IMR-90 (cell line): ENCODE data around the gene PRSS38. TPM values are rescaled to one million over a fixed set of nuclear protein-coding genes. Genes with fewer than 3 reads are reported as not detected.

Source experiments
- ATAC-seq: fragments of 200-7000 bp; cut with Tn5 transposase; 2 replicates; pipeline ENCODE4 v1.9.1; 2020; ENCODE audit warnings: low read depth, mild to moderate bottlenecking, moderate library complexity
- BruUV-seq: library from RNA; stranded (reverse); fragments of 400-500 nt; replicated peaks from 2 replicates; lab custom pipeline; 2021; lab: Mats Ljungman, UMichigan
- CTCF ChIA-PET: fragments of 300-600 bp; formaldehyde crosslinking; extraction: SDS; loops from one replicate; lab custom pipeline; 2021; ENCODE audit warnings: antibody characterized with exemption; lab: Yijun Ruan, JAX
- POLR2A ChIA-PET: fragments of 300-600 bp; sonication (Branson Sonifier 250); formaldehyde crosslinking; loops from one replicate; lab custom pipeline; 2022; ENCODE audit warnings: antibody characterized with exemption; ENCODE audit not compliant: unreplicated experiment; lab: Charles Lee
- DNase-seq: peaks from one replicate; pipeline ENCODE4 v3.0.0; 2013
- H2AFZ ChIP-seq: replicated peaks from 2 replicates; pipeline ENCODE3; 2013; ENCODE audit warnings: low read length, mild to moderate bottlenecking; ENCODE audit not compliant: poor library complexity
- H2AK5ac ChIP-seq: 2 replicates; pipeline ENCODE4 v1.6.1; 2013; ENCODE audit warnings: low read depth, low read length, inconsistent platforms
- H2AK9ac ChIP-seq: replicated peaks from 2 replicates; pipeline ENCODE3; 2013; ENCODE audit warnings: mild to moderate bottlenecking, low read depth, low read length, moderate library complexity; ENCODE audit not compliant: poor library complexity
- H2BK120ac ChIP-seq: 2 replicates; pipeline ENCODE4 v1.6.1; 2013; ENCODE audit warnings: low read depth, low read length, inconsistent platforms
- H2BK15ac ChIP-seq: 3 replicates; pipeline ENCODE4 v1.6.1; 2013; ENCODE audit warnings: low read depth, low read length, inconsistent platforms
- H2BK20ac ChIP-seq: 2 replicates; pipeline ENCODE4 v1.6.1; 2013; ENCODE audit warnings: low read depth, mild to moderate bottlenecking, inconsistent platforms, low read length, moderate library complexity
- H2BK5ac ChIP-seq: 2 replicates; pipeline ENCODE4 v1.6.1; 2013; ENCODE audit warnings: mild to moderate bottlenecking, low read depth, low read length, inconsistent platforms; ENCODE audit not compliant: poor library complexity, severe bottlenecking
- H3K14ac ChIP-seq: replicated peaks from 2 replicates; pipeline ENCODE4 v1.6.1; 2013; ENCODE audit warnings: low read depth, low read length, inconsistent platforms
- H3K18ac ChIP-seq: 2 replicates; pipeline ENCODE4 v1.6.1; 2013; ENCODE audit warnings: low read depth, low read length, control low read depth
- H3K23ac ChIP-seq: 2 replicates; pipeline ENCODE4 v1.6.1; 2013; ENCODE audit warnings: low read depth, low read length, inconsistent platforms
- H3K27ac ChIP-seq: 2 replicates; pipeline ENCODE4 v1.5.1; 2013; ENCODE audit warnings: mild to moderate bottlenecking, control low read depth, low read length; ENCODE audit not compliant: insufficient read depth
- H3K27me3 ChIP-seq: 2 replicates; pipeline ENCODE4 v1.6.1; 2013; ENCODE audit warnings: low read length; ENCODE audit not compliant: control insufficient read depth, insufficient read depth
- H3K36me3 ChIP-seq: 2 replicates; pipeline ENCODE4 v1.6.1; 2013; ENCODE audit warnings: low read length, mixed read lengths; ENCODE audit not compliant: control insufficient read depth, insufficient read depth
- H3K4ac ChIP-seq: 2 replicates; pipeline ENCODE4 v1.6.1; 2013; ENCODE audit warnings: low read depth, low read length, inconsistent platforms
- H3K4me1 ChIP-seq: 2 replicates; pipeline ENCODE4 v1.6.1; 2013; ENCODE audit warnings: low read length, mixed read lengths; ENCODE audit not compliant: control insufficient read depth, insufficient read depth
- H3K4me2 ChIP-seq: 2 replicates; pipeline ENCODE4 v1.6.1; 2013; ENCODE audit warnings: low read depth, mild to moderate bottlenecking, control low read depth, low read length, moderate library complexity
- H3K4me3 ChIP-seq: 2 replicates; pipeline ENCODE4 v1.5.1; 2013; ENCODE audit warnings: low read depth, mild to moderate bottlenecking, control low read depth, low read length, moderate library complexity; ENCODE audit not compliant: insufficient read depth
- H3K56ac ChIP-seq: 2 replicates; pipeline ENCODE4 v1.6.1; 2013; ENCODE audit warnings: low read length, inconsistent platforms; ENCODE audit not compliant: insufficient read depth; ENCODE audit errors: extremely low read depth
- H3K79me1 ChIP-seq, 2 experiments: 2 replicates each; pipeline ENCODE4 v1.6.1; 2013; ENCODE audit warnings: low read length in 2 of 2, inconsistent platforms in 1 of 2, low read depth in 1 of 2
- H3K9ac ChIP-seq: 2 replicates; pipeline ENCODE4 v1.6.1; 2013; ENCODE audit warnings: low read depth, low read length, control low read depth
- H3K9me1 ChIP-seq: 2 replicates; pipeline ENCODE4 v1.6.1; 2013; ENCODE audit warnings: low read length, inconsistent platforms; ENCODE audit not compliant: insufficient read depth
- H3K9me3 ChIP-seq: 2 replicates; pipeline ENCODE4 v1.6.1; 2013; ENCODE audit warnings: low read length; ENCODE audit not compliant: control insufficient read depth, insufficient read depth
- H4K20me1 ChIP-seq: 2 replicates; pipeline ENCODE4 v1.6.1; 2013; ENCODE audit warnings: low read length, inconsistent platforms; ENCODE audit not compliant: insufficient read depth
- H4K5ac ChIP-seq: 2 replicates; pipeline ENCODE4 v1.6.1; 2013; ENCODE audit warnings: mild to moderate bottlenecking, low read depth, low read length, control low read depth
- H4K8ac ChIP-seq, 2 experiments: 2 replicates each; pipeline ENCODE4 v1.6.1; 2013; ENCODE audit warnings: low read depth in 2 of 2, low read length in 2 of 2, control low read depth in 1 of 2, inconsistent platforms in 1 of 2
- H4K91ac ChIP-seq: 2 replicates; pipeline ENCODE4 v1.6.1; 2013; ENCODE audit warnings: low read depth, low read length, inconsistent platforms; ENCODE audit not compliant: insufficient read depth
- BHLHE40 ChIP-seq: fragments of 150-350 bp; IDR thresholded peaks from 2 replicates; pipeline ENCODE4 v1.6.1; 2016; ENCODE audit warnings: mild to moderate bottlenecking, low read depth, low read length
- CEBPB ChIP-seq: IDR thresholded peaks from 2 replicates; pipeline ENCODE4 v1.6.1; 2012; ENCODE audit warnings: low read depth, low read length, improper control_type of control experiment
- FOS ChIP-seq: fragments of 150-350 bp; IDR thresholded peaks from 2 replicates; pipeline ENCODE4 v1.6.1; 2016; ENCODE audit warnings: low read depth, low read length
- POLR2A ChIP-seq: IDR thresholded peaks from 2 replicates; pipeline ENCODE4 v1.6.1; 2012; ENCODE audit warnings: mild to moderate bottlenecking, low read depth, low read length
- WGBS, 2 experiments: methylation state at CpG; one replicate each; pipeline versions ENCODE4 v1.1.5 to v1.1.7; 2013; ENCODE audit warnings: missing lambda C conversion rate in 2 of 2; ENCODE audit not compliant: insufficient read length in 1 of 2; ENCODE audit errors: extremely low coverage in 2 of 2; 5-methylcytosine and 5-hydroxymethylcytosine counted together
- dilution Hi-C: fragments of 300-500 bp; cut with HindIII; formaldehyde crosslinking; loops from one replicate; pipeline ENCODE4 v1.14.3; 2018; ENCODE audit warnings: low sequenced_read_pairs; ENCODE audit not compliant: unreplicated experiment
- in situ Hi-C: fragments of 300-500 bp; cut with MboI; formaldehyde crosslinking; loops from 3 replicates; pipeline ENCODE4 v1.14.3; 2019; ENCODE audit warnings: low sequenced_read_pairs, inconsistent platforms, mixed read lengths
- intact Hi-C: fragments of 100-400 bp; cut with micrococcal nuclease; formaldehyde crosslinking; loops from 2 replicates; pipeline ENCODE4 v1.10.0; 2022
- polyA plus RNA-seq, 3 experiments: library from polyadenylated mRNA; depleted of rRNA; stranded (reverse); fragments of >200 nt; gene quantifications; 2 replicates each; pipeline ENCODE4 v1.2.3, GENCODE V29; 2012; ENCODE audit warnings: low replicate concordance in 1 of 3
- total RNA-seq: library from RNA; depleted of rRNA; stranded (reverse); fragments of >200 nt; gene quantifications from 2 replicates; pipeline ENCODE4 v1.2.3, GENCODE V29; 2012

Gene PRSS38
- total and polyA plus RNA-seq, 2 of the 4 experiments (the other 2 are of a cell fraction), result not detected

GRCh38 chr1:227769047-227769935 lies 46.2 kb upstream of the PRSS38 start:
- Histone ChIP-seq H3K4me2 (no peak overlapping the region), H4K91ac (no peak overlapping the region), H3K9ac (no peak overlapping the region), H3K27me3 (no peaks in the 10 kb centered on the region), H3K9me3 (no peaks in the 10 kb centered on the region), H3K18ac (no peak overlapping the region), H4K8ac (no peak overlapping the region), H2BK20ac (no peak overlapping the region), H3K4ac (no peak overlapping the region), H3K23ac (no peak overlapping the region), H2BK120ac (no peak overlapping the region), H3K36me3 (peaks cover 29% of the 10 kb centered on the region), H2BK15ac (no peak overlapping the region), H4K20me1 (peaks cover 19% of the 10 kb centered on the region), H2AK5ac (no peak overlapping the region), H3K4me3 (no peak overlapping the region), H2AK9ac (no peak overlapping the region), H4K5ac (no peak overlapping the region), H3K79me1 (peaks cover 5 to 33% of the 10 kb centered on the region in 2 experiments; a peak in 3 of 4 replicates), H3K14ac (no peak overlapping the region), H3K9me1 (peaks cover 12% of the 10 kb centered on the region), H2BK5ac (no peak overlapping the region), H3K56ac (no peak overlapping the region), H3K4me1 (peaks cover 1% of the 10 kb centered on the region; the same call in 1 of the 2 replicates), H3K27ac (no peak overlapping the region), H2AFZ (no peak overlapping the region)
- in situ Hi-C loops (loop anchor here (10.0 kb wide), 1 partner anchor 316 kb away; the partner anchor contains the start of gene ARF1), dilution Hi-C loops (no loop called here), intact Hi-C loops (no loop called here)
- DNase-seq, result no peak
- TF ChIP-seq POLR2A (no peak), FOS (no peak), BHLHE40 (no peak), CEBPB (no peak)
- ChIA-PET CTCF (no interaction called here), POLR2A (no interaction called here)
- no TSS peak for BruUV-seq
- WGBS, 2 experiments, result 94% methylated on average over 8 of the region's 20 CpGs; no CpG with 5 or more reads in 1 of the 2 experiments
- no peak for ATAC-seq
